IMR-90 (cell line): ENCODE data around the gene TRAPPC8. TPM values are rescaled to one million over a fixed set of nuclear protein-coding genes. Genes with fewer than 3 reads are reported as not detected.
"Not testable (repeated sequence)": the region's sequence is repeated elsewhere in the genome, so short reads cannot be mapped to it uniquely, and the experiment has no call there.

Experiments used
- ATAC-seq: fragments of 200-7000 bp; cut with Tn5 transposase; 2 replicates; pipeline ENCODE4 v1.9.1; 2020; ENCODE audit warnings: low read depth, mild to moderate bottlenecking, moderate library complexity
- BruUV-seq: library from RNA; stranded (reverse); fragments of 400-500 nt; replicated peaks from 2 replicates; lab custom pipeline; 2021; lab: Mats Ljungman, UMichigan
- CTCF ChIA-PET: fragments of 300-600 bp; formaldehyde crosslinking; extraction: SDS; loops from one replicate; lab custom pipeline; 2021; ENCODE audit warnings: antibody characterized with exemption; lab: Yijun Ruan, JAX
- POLR2A ChIA-PET: fragments of 300-600 bp; sonication (Branson Sonifier 250); formaldehyde crosslinking; loops from one replicate; lab custom pipeline; 2022; ENCODE audit warnings: antibody characterized with exemption; ENCODE audit not compliant: unreplicated experiment; lab: Charles Lee
- DNase-seq: peaks from one replicate; pipeline ENCODE4 v3.0.0; 2013
- H2AFZ ChIP-seq: replicated peaks from 2 replicates; pipeline ENCODE3; 2013; ENCODE audit warnings: low read length, mild to moderate bottlenecking; ENCODE audit not compliant: poor library complexity
- H2AK5ac ChIP-seq: 2 replicates; pipeline ENCODE4 v1.6.1; 2013; ENCODE audit warnings: low read depth, low read length, inconsistent platforms
- H2AK9ac ChIP-seq: replicated peaks from 2 replicates; pipeline ENCODE3; 2013; ENCODE audit warnings: mild to moderate bottlenecking, low read depth, low read length, moderate library complexity; ENCODE audit not compliant: poor library complexity
- H2BK120ac ChIP-seq: 2 replicates; pipeline ENCODE4 v1.6.1; 2013; ENCODE audit warnings: low read depth, low read length, inconsistent platforms
- H2BK15ac ChIP-seq: 3 replicates; pipeline ENCODE4 v1.6.1; 2013; ENCODE audit warnings: low read depth, low read length, inconsistent platforms
- H2BK20ac ChIP-seq: 2 replicates; pipeline ENCODE4 v1.6.1; 2013; ENCODE audit warnings: low read depth, mild to moderate bottlenecking, inconsistent platforms, low read length, moderate library complexity
- H2BK5ac ChIP-seq: 2 replicates; pipeline ENCODE4 v1.6.1; 2013; ENCODE audit warnings: mild to moderate bottlenecking, low read depth, low read length, inconsistent platforms; ENCODE audit not compliant: poor library complexity, severe bottlenecking
- H3K14ac ChIP-seq: replicated peaks from 2 replicates; pipeline ENCODE4 v1.6.1; 2013; ENCODE audit warnings: low read depth, low read length, inconsistent platforms
- H3K18ac ChIP-seq: 2 replicates; pipeline ENCODE4 v1.6.1; 2013; ENCODE audit warnings: low read depth, low read length, control low read depth
- H3K23ac ChIP-seq: 2 replicates; pipeline ENCODE4 v1.6.1; 2013; ENCODE audit warnings: low read depth, low read length, inconsistent platforms
- H3K27ac ChIP-seq: 2 replicates; pipeline ENCODE4 v1.5.1; 2013; ENCODE audit warnings: mild to moderate bottlenecking, control low read depth, low read length; ENCODE audit not compliant: insufficient read depth
- H3K27me3 ChIP-seq: 2 replicates; pipeline ENCODE4 v1.6.1; 2013; ENCODE audit warnings: low read length; ENCODE audit not compliant: control insufficient read depth, insufficient read depth
- H3K36me3 ChIP-seq: 2 replicates; pipeline ENCODE4 v1.6.1; 2013; ENCODE audit warnings: low read length, mixed read lengths; ENCODE audit not compliant: control insufficient read depth, insufficient read depth
- H3K4ac ChIP-seq: 2 replicates; pipeline ENCODE4 v1.6.1; 2013; ENCODE audit warnings: low read depth, low read length, inconsistent platforms
- H3K4me1 ChIP-seq: 2 replicates; pipeline ENCODE4 v1.6.1; 2013; ENCODE audit warnings: low read length, mixed read lengths; ENCODE audit not compliant: control insufficient read depth, insufficient read depth
- H3K4me2 ChIP-seq: 2 replicates; pipeline ENCODE4 v1.6.1; 2013; ENCODE audit warnings: low read depth, mild to moderate bottlenecking, control low read depth, low read length, moderate library complexity
- H3K4me3 ChIP-seq: 2 replicates; pipeline ENCODE4 v1.5.1; 2013; ENCODE audit warnings: low read depth, mild to moderate bottlenecking, control low read depth, low read length, moderate library complexity; ENCODE audit not compliant: insufficient read depth
- H3K56ac ChIP-seq: 2 replicates; pipeline ENCODE4 v1.6.1; 2013; ENCODE audit warnings: low read length, inconsistent platforms; ENCODE audit not compliant: insufficient read depth; ENCODE audit errors: extremely low read depth
- H3K79me1 ChIP-seq, 2 experiments: 2 replicates each; pipeline ENCODE4 v1.6.1; 2013; ENCODE audit warnings: low read length in 2 of 2, inconsistent platforms in 1 of 2, low read depth in 1 of 2
- H3K9ac ChIP-seq: 2 replicates; pipeline ENCODE4 v1.6.1; 2013; ENCODE audit warnings: low read depth, low read length, control low read depth
- H3K9me1 ChIP-seq: 2 replicates; pipeline ENCODE4 v1.6.1; 2013; ENCODE audit warnings: low read length, inconsistent platforms; ENCODE audit not compliant: insufficient read depth
- H3K9me3 ChIP-seq: 2 replicates; pipeline ENCODE4 v1.6.1; 2013; ENCODE audit warnings: low read length; ENCODE audit not compliant: control insufficient read depth, insufficient read depth
- H4K20me1 ChIP-seq: 2 replicates; pipeline ENCODE4 v1.6.1; 2013; ENCODE audit warnings: low read length, inconsistent platforms; ENCODE audit not compliant: insufficient read depth
- H4K5ac ChIP-seq: 2 replicates; pipeline ENCODE4 v1.6.1; 2013; ENCODE audit warnings: mild to moderate bottlenecking, low read depth, low read length, control low read depth
- H4K8ac ChIP-seq, 2 experiments: 2 replicates each; pipeline ENCODE4 v1.6.1; 2013; ENCODE audit warnings: low read depth in 2 of 2, low read length in 2 of 2, control low read depth in 1 of 2, inconsistent platforms in 1 of 2
- H4K91ac ChIP-seq: 2 replicates; pipeline ENCODE4 v1.6.1; 2013; ENCODE audit warnings: low read depth, low read length, inconsistent platforms; ENCODE audit not compliant: insufficient read depth
- WGBS, 2 experiments: methylation state at CpG; one replicate each; pipeline versions ENCODE4 v1.1.5 to v1.1.7; 2013; ENCODE audit warnings: missing lambda C conversion rate in 2 of 2; ENCODE audit not compliant: insufficient read length in 1 of 2; ENCODE audit errors: extremely low coverage in 2 of 2; 5-methylcytosine and 5-hydroxymethylcytosine counted together
- dilution Hi-C: fragments of 300-500 bp; cut with HindIII; formaldehyde crosslinking; loops from one replicate; pipeline ENCODE4 v1.14.3; 2018; ENCODE audit warnings: low sequenced_read_pairs; ENCODE audit not compliant: unreplicated experiment
- in situ Hi-C: fragments of 300-500 bp; cut with MboI; formaldehyde crosslinking; loops from 3 replicates; pipeline ENCODE4 v1.14.3; 2019; ENCODE audit warnings: low sequenced_read_pairs, inconsistent platforms, mixed read lengths
- intact Hi-C: fragments of 100-400 bp; cut with micrococcal nuclease; formaldehyde crosslinking; loops from 2 replicates; pipeline ENCODE4 v1.10.0; 2022
- polyA plus RNA-seq, 3 experiments: library from polyadenylated mRNA; depleted of rRNA; stranded (reverse); fragments of >200 nt; gene quantifications; 2 replicates each; pipeline ENCODE4 v1.2.3, GENCODE V29; 2012; ENCODE audit warnings: low replicate concordance in 1 of 3
- total RNA-seq: library from RNA; depleted of rRNA; stranded (reverse); fragments of >200 nt; gene quantifications from 2 replicates; pipeline ENCODE4 v1.2.3, GENCODE V29; 2012

The TRAPPC8 gene
- total and polyA plus RNA-seq, 2 of the 4 experiments (the other 2 are of a cell fraction), result 21.8 to 54.3 TPM

DNA sequence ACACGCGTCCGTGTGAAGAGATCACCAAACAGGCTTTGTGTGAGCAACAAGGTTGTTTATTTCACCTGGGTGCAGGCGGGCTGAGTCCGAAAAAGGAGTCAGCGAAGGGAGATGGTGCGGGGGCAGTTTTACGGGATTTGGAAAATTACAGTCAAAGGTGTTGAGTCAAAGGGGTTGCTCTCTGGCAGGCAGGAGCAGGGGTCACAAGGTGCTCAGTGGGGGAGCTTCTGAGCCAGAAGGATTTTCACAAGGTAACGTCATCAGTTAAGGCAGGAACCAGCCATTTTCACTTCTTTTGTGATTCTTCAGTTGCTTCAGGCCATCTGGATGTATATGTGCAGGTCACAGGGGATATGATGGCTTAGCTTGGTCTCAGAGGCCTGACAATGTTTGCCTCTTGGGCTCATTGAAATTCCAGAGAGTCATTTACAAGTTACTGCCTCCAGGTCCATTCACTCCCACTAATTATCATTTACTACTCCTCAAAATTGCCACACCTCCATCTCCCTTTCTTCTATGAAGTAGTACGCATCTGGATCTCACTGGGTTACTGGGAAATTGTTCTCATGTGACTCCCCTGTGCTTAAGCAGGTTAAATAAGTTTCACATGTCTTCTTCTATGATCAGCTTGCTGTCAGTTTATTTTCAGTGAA lies 116.1 kb downstream of the TRAPPC8 start:
- H3K56ac ChIP-seq, H3K18ac ChIP-seq, POLR2A ChIA-PET, H3K4me1 ChIP-seq, H3K14ac ChIP-seq, H3K27ac ChIP-seq, dilution Hi-C loops, H4K8ac ChIP-seq, DNase-seq, H3K4me3 ChIP-seq, H3K4me2 ChIP-seq, H4K20me1 ChIP-seq, ATAC-seq, H4K5ac ChIP-seq, H3K4ac ChIP-seq, CTCF ChIA-PET, H3K36me3 ChIP-seq, H2AK5ac ChIP-seq, H3K9me3 ChIP-seq, H2BK120ac ChIP-seq, H3K9ac ChIP-seq, H2BK15ac ChIP-seq, BruUV-seq, H2BK5ac ChIP-seq, H3K27me3 ChIP-seq, H2AK9ac ChIP-seq, H2BK20ac ChIP-seq, H2AFZ ChIP-seq, in situ Hi-C loops, H3K23ac ChIP-seq, H4K91ac ChIP-seq, H3K9me1 ChIP-seq, H3K79me1 ChIP-seq: not testable (repeated sequence)
- intact Hi-C loops, result loop anchor here (10.0 kb wide), 1 partner anchor 402 kb away; no protein-coding TSS in a partner anchor
- WGBS, 2 experiments, result 73% methylated on average over 4 of the region's 10 CpGs; no CpG with 5 or more reads in 1 of the 2 experiments
